Activated T-cell treated with anti-CD3 and anti-CD28 coated beads, Interleukin-2, amount 50 U/mL, for 72 hours (primary cell): ENCODE results near the gene FRMPD2. TPM values are rescaled to one million over a fixed set of nuclear protein-coding genes. Genes with fewer than 3 reads are reported as not detected.
A peak's percentile ranks its signal among the peaks of the same experiment; 100 is the strongest.
"Not testable (repeated sequence)": the region's sequence is repeated elsewhere in the genome, so short reads cannot be mapped to it uniquely, and the experiment has no call there.

Source experiments
- ATAC-seq, 2 donors: fragments of 150-1000 bp; cut with Tn5 transposase; replicated peaks in 1 of 2; 2 replicates each; pipeline ENCODE4 v1.10.0; 2021; ENCODE audit warnings: moderate library complexity in 2 of 2, mild to moderate bottlenecking in 1 of 2
- DNase-seq, 2 donors: peaks; one replicate each; pipeline ENCODE4 v3.0.0; 2021 to 2022; ENCODE audit warnings: mixed read lengths in 1 of 2
- H3K27ac Mint-ChIP-seq: one replicate; pipeline ENCODE4 v1.8.0; 2022; ENCODE audit warnings: mild to moderate bottlenecking, moderate library complexity, mixed read lengths
- H3K27me3 Mint-ChIP-seq: one replicate; pipeline ENCODE4 v1.8.0; 2022; ENCODE audit warnings: low read depth, mixed read lengths
- H3K36me3 Mint-ChIP-seq, 2 donors: one replicate each; pipeline ENCODE4 v1.8.0; 2022; ENCODE audit warnings: mixed read lengths in 2 of 2, mild to moderate bottlenecking in 1 of 2; ENCODE audit not compliant: insufficient read depth in 2 of 2
- H3K4me1 Mint-ChIP-seq: one replicate; pipeline ENCODE4 v1.8.0; 2022; ENCODE audit warnings: low read depth, mixed read lengths
- H3K4me3 Mint-ChIP-seq, 2 donors: one replicate each; pipeline ENCODE4 v1.8.0; 2022; ENCODE audit warnings: mild to moderate bottlenecking in 2 of 2, mixed read lengths in 2 of 2, moderate library complexity in 2 of 2
- H3K9me3 Mint-ChIP-seq, 2 donors: one replicate each; pipeline ENCODE4 v1.8.0; 2022; ENCODE audit warnings: mixed read lengths in 2 of 2
- total RNA-seq, 2 donors: library from RNA; stranded (reverse); gene quantifications; one replicate each; pipeline ENCODE4 v1.2.3, GENCODE V29; 2022

FRMPD2 gene
- total RNA-seq, 2 donors from 2014 or later, result not detected

GRCh38 chr10:48128954-48129353, 145.5 kb downstream of the FRMPD2 start:
- not testable (repeated sequence) for DNase-seq, H3K9me3 Mint-ChIP-seq, H3K36me3 Mint-ChIP-seq, H3K4me1 Mint-ChIP-seq, H3K27ac Mint-ChIP-seq, ATAC-seq, H3K4me3 Mint-ChIP-seq, H3K27me3 Mint-ChIP-seq

- ATAC-seq, H3K9me3 Mint-ChIP-seq: not testable (repeated sequence)
Measured at GRCh38 chr10:48126251-48126650, 148.2 kb downstream of the FRMPD2 start.

GRCh38 chr10:48125631-48126030, 148.9 kb downstream of the FRMPD2 start:
- not testable (repeated sequence) for ATAC-seq, H3K27ac Mint-ChIP-seq, H3K36me3 Mint-ChIP-seq, DNase-seq, H3K4me1 Mint-ChIP-seq, H3K4me3 Mint-ChIP-seq, H3K27me3 Mint-ChIP-seq, H3K9me3 Mint-ChIP-seq

More at GRCh38 chr10:48126251-48126650, 148.2 kb downstream of the FRMPD2 start:
- H3K4me1 Mint-ChIP-seq, H3K4me3 Mint-ChIP-seq, H3K27me3 Mint-ChIP-seq, H3K36me3 Mint-ChIP-seq, H3K27ac Mint-ChIP-seq, DNase-seq: not testable (repeated sequence)

DNA sequence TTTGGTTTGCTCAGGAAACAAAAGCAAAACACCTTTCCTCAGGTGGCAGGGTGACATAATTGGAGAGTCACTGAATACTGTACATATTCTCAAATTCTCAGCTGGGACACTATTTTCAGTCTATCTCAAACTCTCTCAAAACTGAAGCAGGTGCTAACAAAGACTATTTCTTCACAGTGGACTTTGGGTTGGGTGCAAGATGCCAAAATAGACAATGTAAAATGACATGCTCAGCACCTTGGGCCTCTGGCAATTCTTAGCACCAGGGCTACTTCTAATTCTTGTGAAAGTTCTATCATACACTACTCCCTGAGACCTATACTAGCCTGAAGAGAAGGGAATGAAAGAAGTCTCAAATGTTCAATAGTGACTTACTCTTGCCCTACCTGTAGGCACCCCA, 151.9 kb downstream of the FRMPD2 start:
- H3K36me3 Mint-ChIP-seq, H3K27ac Mint-ChIP-seq, H3K4me3 Mint-ChIP-seq, H3K4me1 Mint-ChIP-seq, ATAC-seq, H3K9me3 Mint-ChIP-seq, H3K27me3 Mint-ChIP-seq, DNase-seq: not testable (repeated sequence)

DNA sequence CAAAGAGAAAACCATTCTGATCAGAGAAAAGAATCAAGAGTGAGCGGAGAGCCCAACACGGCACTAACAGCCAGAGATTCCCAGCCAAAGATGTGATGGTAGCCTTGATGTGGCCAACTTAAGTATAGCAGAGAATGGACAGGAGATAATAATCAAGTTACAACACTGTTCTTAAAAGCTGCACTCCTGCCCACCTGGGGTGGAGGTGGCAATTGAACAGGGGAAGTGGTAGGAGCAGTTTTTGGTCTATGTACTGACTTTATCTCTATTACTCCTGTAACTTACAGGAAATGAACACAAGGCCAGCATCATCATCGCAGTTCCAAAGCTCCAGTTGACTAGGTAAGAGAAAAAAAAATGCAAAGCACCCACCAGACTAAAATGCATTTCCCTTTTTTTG, 164.2 kb downstream of the FRMPD2 start:
- H3K4me1 Mint-ChIP-seq, DNase-seq, H3K27ac Mint-ChIP-seq, H3K9me3 Mint-ChIP-seq, H3K27me3 Mint-ChIP-seq, H3K36me3 Mint-ChIP-seq, H3K4me3 Mint-ChIP-seq: not testable (repeated sequence)
- peak in 1 of 2 donors; percentile 35 for ATAC-seq

Other genes with a start within 250 kb of the FRMPD2 start
- gene MAPK8, start 32.0 kb upstream of the FRMPD2 start, total RNA-seq, result 10 to 100 TPM; 43.3 to 60.2 TPM